SU-DHL-6 (cell line): ENCODE measurements around the gene ZNF346.

Source experiments
- CTCF ChIP-seq: fragments of 200-600 bp; sonication (generic); IDR thresholded peaks from one replicate; pipeline ENCODE4 v1.5.1; 2017; ENCODE audit warnings: antibody characterized with exemption, mild to moderate bottlenecking, low read length, moderate library complexity; ENCODE audit not compliant: insufficient read depth, poor library complexity, severe bottlenecking
- EZH2phosphoT487 ChIP-seq: fragments of 200-600 bp; sonication (generic), shearing (Covaris generic); conservative IDR thresholded peaks from 2 replicates; pipeline ENCODE4 v1.6.1; 2018; ENCODE audit warnings: mild to moderate bottlenecking, antibody characterized with exemption, low read length, moderate library complexity, mixed read lengths

- TF ChIP-seq CTCF = peak; percentile 81
- TF ChIP-seq EZH2phosphoT487 = no peak
Observed at GRCh38 chr5:177086654-177087397, 64.3 kb downstream of the ZNF346 start, which contains the start of gene FGFR4.
